Neural progenitor cell (in vitro differentiated cells): Measurements from ENCODE around the gene PPM1G.

Experiments
- CTCF ChIP-seq: fragments of 200-600 bp; sonication (generic); IDR thresholded peaks from 2 replicates; pipeline ENCODE4 v1.5.1; 2017; ENCODE audit warnings: antibody characterized with exemption, mild to moderate bottlenecking
- EZH2 ChIP-seq: fragments of 200-600 bp; sonication (generic); IDR thresholded peaks from 2 replicates; pipeline ENCODE4 v1.6.1; 2017; ENCODE audit warnings: antibody characterized with exemption, mild to moderate bottlenecking, moderate library complexity
- EZH2phosphoT487 ChIP-seq: fragments of 200-600 bp; sonication (generic); IDR thresholded peaks from 2 replicates; pipeline ENCODE4 v1.6.1; 2017; ENCODE audit warnings: antibody characterized with exemption

GRCh38 chr2:27451095-27451494, 41.7 kb upstream of the PPM1G start:
- no peak for TF ChIP-seq CTCF
- TF ChIP-seq EZH2, result no peak
- no peak for TF ChIP-seq EZH2phosphoT487
